Cardiac fibroblast (primary cell): ENCODE data around the gene TRIM52.

Experiments
- DNase-seq, 2 donors: peaks; one replicate each; pipeline versions ENCODE4 v3.0.0 to v3.0.0-alpha.2; 2010; ENCODE audit warnings: low read depth in 2 of 2
- H3K4me3 ChIP-seq, 2 donors: replicated peaks in 1 of 2; 1 replicate in 1 of 2; 2 replicates in 1 of 2; pipeline ENCODE4 v1.5.1; 2011; ENCODE audit warnings: low read depth in 2 of 2, low read length in 2 of 2, mild to moderate bottlenecking in 2 of 2, moderate library complexity in 1 of 2
- CTCF ChIP-seq: IDR thresholded peaks from one replicate; pipeline ENCODE4 v1.5.1; 2011; ENCODE audit warnings: low read depth, mild to moderate bottlenecking, low read length, inconsistent platforms

The TRIM52 gene

GRCh38 chr5:181248277-181248676 is 12.7 kb downstream of the TRIM52 start:
- no peak for DNase-seq
- peak overlapping the region; percentile 87 to 89 for H3K4me3 ChIP-seq
- TF ChIP-seq CTCF: no peak

- TF ChIP-seq CTCF: no peak
- peak overlapping the region; percentile 87 to 89 for H3K4me3 ChIP-seq
- peak; percentile 87 to 89 for DNase-seq
Observed at GRCh38 chr5:181246276-181247049, 14.5 kb downstream of the TRIM52 start.

GRCh38 chr5:181245427-181246275 is 15.3 kb downstream of the TRIM52 start:
- no peak for TF ChIP-seq CTCF

GRCh38 chr5:181243564-181244343 is 17.2 kb downstream of the TRIM52 start, which contains the start of gene RACK1:
Gene RACK1, minus strand, starts transcription at chr5:181243906. Its CDS starts 106 bp downstream, at chr5:181243800.
- DNase-seq: peak; percentile 90 to 94
- no peak for TF ChIP-seq CTCF

More at GRCh38 chr5:181245427-181246275, 15.3 kb downstream of the TRIM52 start:
- DNase-seq: no peak
- peak overlapping the region; percentile 87 to 89 for H3K4me3 ChIP-seq

GRCh38 chr5:181243018-181243563 is 17.9 kb downstream of the TRIM52 start:
- no peak for TF ChIP-seq CTCF
- peak overlapping the region; percentile 76 for H3K4me3 ChIP-seq
- DNase-seq: no peak

More at GRCh38 chr5:181243564-181244343, 17.2 kb downstream of the TRIM52 start, which contains the start of gene RACK1:
- H3K4me3 ChIP-seq: peak within 1 kb of the TSS; percentile 76

- H3K4me3 ChIP-seq: peak overlapping the region; percentile 76
- TF ChIP-seq CTCF: no peak
- DNase-seq: peak in 1 of 2 donors; percentile 42
Observed at GRCh38 chr5:181242031-181242451, 18.9 kb downstream of the TRIM52 start.
